Endodermal cell (in vitro differentiated cells): ENCODE results near the gene BTBD2. TPM values are rescaled to one million over a fixed set of nuclear protein-coding genes. Genes with fewer than 3 reads are reported as not detected.

ENCODE experiments used
- DNase-seq: peaks from one replicate; pipeline ENCODE4 v3.0.0-alpha.2; 2017
- H3K27ac ChIP-seq: 2 replicates; pipeline ENCODE4 v1.5.1; 2013; ENCODE audit warnings: mild to moderate bottlenecking, low read depth, low read length, moderate library complexity
- H3K27me3 ChIP-seq: 2 replicates; pipeline ENCODE4 v1.6.1; 2013; ENCODE audit warnings: mild to moderate bottlenecking, low read length, moderate library complexity; ENCODE audit not compliant: insufficient read depth, control insufficient read depth, poor library complexity, severe bottlenecking
- H3K36me3 ChIP-seq: 2 replicates; pipeline ENCODE4 v1.7.0; 2013; ENCODE audit warnings: mild to moderate bottlenecking, low read length, moderate library complexity; ENCODE audit not compliant: control insufficient read depth, insufficient read depth
- H3K4me1 ChIP-seq: one replicate; pipeline ENCODE4 v1.7.0; 2013; ENCODE audit warnings: low read length; ENCODE audit not compliant: control insufficient read depth, insufficient read depth
- H3K4me3 ChIP-seq: 2 replicates; pipeline ENCODE4 v1.5.1; 2013; ENCODE audit warnings: mild to moderate bottlenecking, low read length, moderate library complexity
- H3K9ac ChIP-seq: 2 replicates; pipeline ENCODE4 v1.6.1; 2013; ENCODE audit warnings: mild to moderate bottlenecking, low read length, moderate library complexity; ENCODE audit not compliant: poor library complexity, severe bottlenecking; ENCODE audit errors: extremely low read depth
- H3K9me3 ChIP-seq: 2 replicates; pipeline ENCODE4 v1.6.1; 2013; ENCODE audit warnings: mild to moderate bottlenecking, low read length, moderate library complexity; ENCODE audit not compliant: control insufficient read depth
- H3K27ac Mint-ChIP-seq: 2 replicates; pipeline ENCODE4 v1.8.0; 2020; ENCODE audit warnings: mixed read lengths
- H3K27me3 Mint-ChIP-seq: 2 replicates; pipeline ENCODE4 v1.8.0; 2021; ENCODE audit warnings: mild to moderate bottlenecking, mixed read lengths; ENCODE audit not compliant: insufficient read depth
- H3K36me3 Mint-ChIP-seq: 2 replicates; pipeline ENCODE4 v1.8.0; 2020; ENCODE audit warnings: low read depth, mixed read lengths
- H3K4me1 Mint-ChIP-seq: 2 replicates; pipeline ENCODE4 v1.8.0; 2020; ENCODE audit warnings: mixed read lengths
- H3K4me3 Mint-ChIP-seq: 2 replicates; pipeline ENCODE4 v1.8.0; 2020; ENCODE audit warnings: mild to moderate bottlenecking, moderate library complexity, mixed read lengths
- H3K9me3 Mint-ChIP-seq: 2 replicates; pipeline ENCODE4 v1.8.0; 2020; ENCODE audit warnings: mild to moderate bottlenecking, mixed read lengths
- CTCF ChIP-seq: fragments of 200-600 bp; sonication (generic); conservative IDR thresholded peaks from 2 replicates; pipeline ENCODE4 v1.5.0; 2021; ENCODE audit warnings: antibody characterized with exemption, mild to moderate bottlenecking
- WGBS, 2 experiments: methylation state at CpG; one replicate each; pipeline versions ENCODE4 v1.1.5 to v1.1.7; 2013; ENCODE audit warnings: missing lambda C conversion rate in 2 of 2, mixed read lengths in 1 of 2; ENCODE audit not compliant: insufficient coverage in 1 of 2, insufficient read length in 1 of 2; 5-methylcytosine and 5-hydroxymethylcytosine counted together
- total RNA-seq, 2 donors: library from RNA; stranded (reverse); fragmentation: NEBNext Ultra II Directional in 1 of 2; extraction: Animal tissue kit (Norgen Biotek cat#: 25700) in 1 of 2; gene quantifications; 2 replicates in 1 of 2; 3 replicates in 1 of 2; pipeline ENCODE4 v1.2.1, GENCODE V29; 2021

Gene BTBD2
- total RNA-seq, 2 donors from 2014 or later, result 107 to 112 TPM

GRCh38 chr19:2059422-2060201, 44.1 kb upstream of the BTBD2 start:
- Histone ChIP-seq H3K9ac (no peak overlapping the region), H3K4me3 (no peak overlapping the region), H3K9me3 (no peaks in the 10 kb centered on the region), H3K4me1 (peaks cover 5% of the 10 kb centered on the region), H3K27me3 (no peaks in the 10 kb centered on the region), H3K36me3 (no peaks in the 10 kb centered on the region), H3K27ac (peak overlapping the region; percentile 95)
- Mint-ChIP-seq H3K27ac (peak overlapping the region; percentile 83), H3K27me3 (no peaks in the 10 kb centered on the region), H3K4me1 (peaks cover 15% of the 10 kb centered on the region), H3K9me3 (no peaks in the 10 kb centered on the region), H3K4me3 (peak overlapping the region; percentile 72), H3K36me3 (no peaks in the 10 kb centered on the region)
- 70 to 87% methylated on average over 16 to 24 of the region's 24 CpGs for WGBS, 2 experiments
- DNase-seq, result no peak
- no peak for TF ChIP-seq CTCF

- H3K9me3 Mint-ChIP-seq, result no peaks in the 10 kb centered on the region
- WGBS, 2 experiments, result 93 to 96% methylated on average over 17 to 26 of the region's 27 CpGs
- Histone ChIP-seq H3K9ac (no peak overlapping the region), H3K4me1 (peaks cover 5% of the 10 kb centered on the region), H3K4me3 (no peak overlapping the region), H3K36me3 (no peaks in the 10 kb centered on the region), H3K27ac (peak overlapping the region; percentile 95), H3K27me3 (no peaks in the 10 kb centered on the region), H3K9me3 (no peaks in the 10 kb centered on the region)
- H3K4me3 Mint-ChIP-seq, result no peak overlapping the region
- peak overlapping the region; percentile 78 for H3K27ac Mint-ChIP-seq
- H3K27me3 Mint-ChIP-seq, result no peaks in the 10 kb centered on the region
- DNase-seq, result no peak
- no peak for TF ChIP-seq CTCF
- H3K4me1 Mint-ChIP-seq, result peaks cover 15% of the 10 kb centered on the region
- no peaks in the 10 kb centered on the region for H3K36me3 Mint-ChIP-seq
Measured at GRCh38 chr19:2058570-2059421, 43.3 kb upstream of the BTBD2 start.

- H3K36me3 ChIP-seq, result no peaks in the 10 kb centered on the region
- 88% methylated on average over 15 to 23 of the region's 23 CpGs for WGBS, 2 experiments
- Mint-ChIP-seq H3K27ac (peak overlapping the region; percentile 78), H3K9me3 (no peaks in the 10 kb centered on the region), H3K36me3 (no peaks in the 10 kb centered on the region), H3K4me1 (peaks cover 15% of the 10 kb centered on the region), H3K4me3 (no peak overlapping the region), H3K27me3 (no peaks in the 10 kb centered on the region)
- TF ChIP-seq CTCF, result no peak
- peak overlapping the region; percentile 57 for H3K27ac ChIP-seq
- no peak overlapping the region for H3K9ac ChIP-seq
- no peaks in the 10 kb centered on the region for H3K9me3 ChIP-seq
- no peak overlapping the region for H3K4me3 ChIP-seq
- DNase-seq, result no peak
- peaks cover 5% of the 10 kb centered on the region for H3K4me1 ChIP-seq
- H3K27me3 ChIP-seq, result no peaks in the 10 kb centered on the region
Measured at GRCh38 chr19:2057484-2058469, 42.3 kb upstream of the BTBD2 start.
